B cell (primary cell): Measurements from ENCODE around the gene CRTC1. TPM values are rescaled to one million over a fixed set of nuclear protein-coding genes. Genes with fewer than 3 reads are reported as not detected.
"Not testable (repeated sequence)": the region's sequence is repeated elsewhere in the genome, so short reads cannot be mapped to it uniquely, and the experiment has no call there.

Experiments
- ATAC-seq: fragments of 200-7000 bp; cut with Tn5 transposase; one replicate; pipeline ENCODE4 v1.10.0; 2021; ENCODE audit warnings: low read depth, mild to moderate bottlenecking, moderate number of reproducible peaks, moderate library complexity
- CTCF ChIA-PET: fragments of 350-600 bp; sonication (Branson Sonifier 250); formaldehyde crosslinking; loops from one replicate; lab custom pipeline; 2021; ENCODE audit warnings: antibody characterized with exemption, inconsistent platforms; lab: Charles Lee
- POLR2A ChIA-PET: fragments of 350-600 bp; sonication (Branson Sonifier 250); formaldehyde crosslinking; loops from one replicate; lab custom pipeline; 2021; ENCODE audit warnings: antibody characterized with exemption; lab: Charles Lee
- DNase-seq: peaks from one replicate; pipeline ENCODE4 v3.0.0; 2013
- H2AFZ ChIP-seq: 2 replicates; pipeline ENCODE4 v1.6.1; 2012; ENCODE audit warnings: mild to moderate bottlenecking, low read depth, low read length; ENCODE audit not compliant: insufficient read depth, poor library complexity, severe bottlenecking
- H3K27ac ChIP-seq, 2 donors: 1 replicate in 1 of 2; 2 replicates in 1 of 2; pipeline ENCODE4 v1.5.1; 2012 to 2013; ENCODE audit warnings: low read length in 2 of 2, mild to moderate bottlenecking in 2 of 2, moderate library complexity in 1 of 2
- H3K27me3 ChIP-seq, 4 experiments: fragments of 200-600 bp in 1 of 4; sonication (generic) in 1 of 4; replicated peaks in 1 of 4; 1 replicate in 2 of 4; 2 replicates in 2 of 4; pipeline versions ENCODE4 v1.6.1 to v1.7.0; 2013 to 2016; ENCODE audit warnings: low read length in 3 of 4, mild to moderate bottlenecking in 2 of 4, mixed read lengths in 1 of 4, moderate library complexity in 1 of 4; ENCODE audit not compliant: insufficient read depth in 4 of 4, control insufficient read depth in 3 of 4; ENCODE audit errors: control extremely low read depth in 1 of 4
- H3K36me3 ChIP-seq, 2 experiments: replicated peaks in 1 of 2; 1 replicate in 1 of 2; 2 replicates in 1 of 2; pipeline versions ENCODE4 v1.6.1 to v1.7.1; 2013; ENCODE audit warnings: low read length in 1 of 2; ENCODE audit not compliant: insufficient read depth in 2 of 2, control insufficient read depth in 1 of 2; ENCODE audit errors: control extremely low read depth in 1 of 2, extremely low read depth in 1 of 2
- H3K4me1 ChIP-seq, 2 donors: fragments of 200-600 bp in 1 of 2; sonication (generic) in 1 of 2; 1 replicate in 1 of 2; 2 replicates in 1 of 2; pipeline versions ENCODE4 v1.5.1 to v1.6.1; 2013 to 2017; ENCODE audit warnings: low read length in 2 of 2; ENCODE audit not compliant: control insufficient read depth in 2 of 2, insufficient read depth in 2 of 2
- H3K4me2 ChIP-seq: replicated peaks from 2 replicates; pipeline ENCODE3; 2012; ENCODE audit warnings: mild to moderate bottlenecking, low read depth, low read length; ENCODE audit not compliant: poor library complexity, severe bottlenecking
- H3K4me3 ChIP-seq, 5 experiments: fragments of 200-600 bp in 1 of 5; sonication (generic) in 1 of 5; 1 replicate in 3 of 5; 2 replicates in 2 of 5; pipeline versions ENCODE4 v1.5.1 to v1.7.0; 2011 to 2016; ENCODE audit warnings: low read length in 4 of 5, mild to moderate bottlenecking in 4 of 5, low read depth in 2 of 5, control low read depth in 1 of 5, moderate library complexity in 1 of 5; ENCODE audit not compliant: insufficient read depth in 1 of 5; ENCODE audit errors: control extremely low read depth in 1 of 5, extremely low read depth in 1 of 5
- H3K79me2 ChIP-seq: fragments of 200-600 bp; sonication (generic); one replicate; pipeline ENCODE4 v1.6.0; 2016; ENCODE audit warnings: low read length; ENCODE audit not compliant: control insufficient read depth, insufficient read depth
- H3K9ac ChIP-seq: fragments of 200-600 bp; sonication (generic); 2 replicates; pipeline ENCODE4 v1.6.1; 2017; ENCODE audit warnings: mild to moderate bottlenecking, low read length, moderate library complexity
- H3K9me3 ChIP-seq, 3 donors: one replicate each; pipeline versions ENCODE4 v1.6.1 to v1.7.1; 2013; ENCODE audit warnings: low read length in 2 of 3; ENCODE audit not compliant: control insufficient read depth in 2 of 3, insufficient read depth in 1 of 3; ENCODE audit errors: control extremely low read depth in 1 of 3
- H4K20me1 ChIP-seq: 2 replicates; pipeline ENCODE4 v1.6.0; 2012; ENCODE audit warnings: mild to moderate bottlenecking, low read length; ENCODE audit not compliant: insufficient read depth, control insufficient read depth, poor library complexity, severe bottlenecking
- H3K27ac Mint-ChIP-seq: one replicate; pipeline ENCODE4 v1.8.0; 2021; ENCODE audit warnings: mixed read lengths
- H3K27me3 Mint-ChIP-seq: one replicate; pipeline ENCODE4 v1.8.0; 2021; ENCODE audit warnings: mixed read lengths
- H3K4me1 Mint-ChIP-seq: one replicate; pipeline ENCODE4 v1.8.0; 2021; ENCODE audit warnings: mixed read lengths
- H3K4me3 Mint-ChIP-seq: one replicate; pipeline ENCODE4 v1.8.0; 2021; ENCODE audit warnings: mixed read lengths
- H3K9me3 Mint-ChIP-seq: one replicate; pipeline ENCODE4 v1.8.0; 2022; ENCODE audit warnings: mixed read lengths; ENCODE audit not compliant: insufficient read depth
- CTCF ChIP-seq: fragments of 200-600 bp; IDR thresholded peaks from one replicate; pipeline ENCODE4 v1.8.0; 2022; ENCODE audit warnings: antibody characterized with exemption, mild to moderate bottlenecking
- EZH2 ChIP-seq: IDR thresholded peaks from 2 replicates; pipeline ENCODE4 v1.6.1; 2012; ENCODE audit warnings: borderline replicate concordance, low read depth, mild to moderate bottlenecking, moderate library complexity, low read length; ENCODE audit not compliant: insufficient read depth, poor library complexity, severe bottlenecking
- WGBS: methylation state at CpG from one replicate; pipeline ENCODE4 v1.1.5; 2013; ENCODE audit warnings: missing lambda C conversion rate; ENCODE audit not compliant: insufficient coverage; 5-methylcytosine and 5-hydroxymethylcytosine counted together
- intact Hi-C: fragments of 100-400 bp; cut with micrococcal nuclease; formaldehyde crosslinking; loops from one replicate; pipeline ENCODE4 v1.10.0; 2022
- polyA plus RNA-seq: library from polyadenylated mRNA; depleted of rRNA; stranded (reverse); fragments of >200 nt; gene quantifications from 2 replicates; pipeline ENCODE4 v1.2.3, GENCODE V29; 2012
- total RNA-seq, 2 donors: library from RNA; stranded (reverse); fragments of 120-200 nt in 1 of 2; gene quantifications; 1 replicate in 1 of 2; 2 replicates in 1 of 2; pipeline versions ENCODE4 v1.2.3 to v1.2.4, GENCODE V29; 2013 to 2022

CRTC1 gene
- total and polyA plus RNA-seq, 2 donors (not counting 1 experiment from before 2014, with no cell fraction given): 15.9 to 30.1 TPM

DNA sequence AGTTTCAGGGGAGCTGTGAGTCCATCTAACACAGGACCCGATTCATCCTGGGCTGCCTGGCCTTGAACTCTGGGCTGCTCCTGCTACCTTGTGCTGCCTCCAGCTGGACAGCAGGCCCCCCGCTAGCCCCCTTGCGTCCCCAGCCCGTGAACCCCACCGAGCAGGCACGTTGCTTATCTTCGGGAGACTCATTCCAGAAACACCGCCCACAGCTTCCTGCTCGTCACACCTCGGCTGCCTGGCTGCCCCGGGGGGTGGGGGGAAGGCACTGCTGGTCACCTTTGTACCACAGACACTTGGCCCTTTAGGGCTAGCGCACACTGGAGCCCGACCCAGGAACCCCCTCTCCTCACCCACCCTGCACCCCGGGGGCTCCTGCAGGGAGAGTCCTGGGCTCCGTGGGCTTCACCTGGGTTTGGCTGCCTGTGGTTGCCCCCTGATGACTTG, 48.1 kb downstream of the CRTC1 start:
- Histone ChIP-seq H3K4me2 (no peak overlapping the region), H3K27ac (no peak overlapping the region), H3K36me3 (peaks cover 0 to 5% of the 10 kb centered on the region in 2 experiments), H4K20me1 (peaks cover 71% of the 10 kb centered on the region), H2AFZ (no peak overlapping the region), H3K4me1 (no peaks in the 10 kb centered on the region), H3K9ac (no peak overlapping the region), H3K27me3 (no peaks in the 10 kb centered on the region), H3K79me2 (peaks cover 55% of the 10 kb centered on the region), H3K4me3 (no peak overlapping the region), H3K9me3 (no peaks in the 10 kb centered on the region)
- no peaks in the 10 kb centered on the region for H3K9me3 Mint-ChIP-seq
- peaks cover 4% of the 10 kb centered on the region for H3K4me1 Mint-ChIP-seq
- ChIA-PET CTCF (no interaction called here), POLR2A (interaction anchor here (0.8 kb wide), 1 partner anchor 278 kb away, joined by 3 read pairs; no protein-coding TSS in a partner anchor)
- WGBS: 60% methylated on average over 14 of the region's 15 CpGs
- no peak overlapping the region for H3K27ac Mint-ChIP-seq
- H3K4me3 Mint-ChIP-seq: no peak overlapping the region
- ATAC-seq (no peak), DNase-seq (no peak)
- TF ChIP-seq CTCF (no peak), EZH2 (no peak)
- H3K27me3 Mint-ChIP-seq: no peaks in the 10 kb centered on the region
- intact Hi-C loops: no loop called here

- H3K4me1 Mint-ChIP-seq: peaks cover 4% of the 10 kb centered on the region
- Histone ChIP-seq H4K20me1 (peaks cover 78% of the 10 kb centered on the region), H3K9me3 (no peaks in the 10 kb centered on the region), H3K4me3 (no peak overlapping the region), H3K27ac (no peak overlapping the region), H3K27me3 (no peaks in the 10 kb centered on the region), H3K4me2 (no peak overlapping the region), H3K4me1 (no peaks in the 10 kb centered on the region), H3K36me3 (peaks cover 0 to 5% of the 10 kb centered on the region in 2 experiments), H2AFZ (no peak overlapping the region), H3K79me2 (peaks cover 51% of the 10 kb centered on the region), H3K9ac (no peak overlapping the region)
- ChIA-PET POLR2A (interaction anchor here (0.7 kb wide), 1 partner anchor 109 kb away, joined by 3 read pairs; no protein-coding TSS in a partner anchor), CTCF (no interaction called here)
- H3K4me3 Mint-ChIP-seq: no peak overlapping the region
- H3K27me3 Mint-ChIP-seq: no peaks in the 10 kb centered on the region
- TF ChIP-seq EZH2: no peak
- no peak for TF ChIP-seq CTCF
- no peak for DNase-seq
- no peaks in the 10 kb centered on the region for H3K9me3 Mint-ChIP-seq
- H3K27ac Mint-ChIP-seq: no peak overlapping the region
- WGBS: 29% methylated on average over 11 of the region's 11 CpGs
- no peak for ATAC-seq
- intact Hi-C loops: no loop called here
These were observed 49.7 kb downstream of the CRTC1 start for GRCh38 chr19:18733196-18733647.

DNA sequence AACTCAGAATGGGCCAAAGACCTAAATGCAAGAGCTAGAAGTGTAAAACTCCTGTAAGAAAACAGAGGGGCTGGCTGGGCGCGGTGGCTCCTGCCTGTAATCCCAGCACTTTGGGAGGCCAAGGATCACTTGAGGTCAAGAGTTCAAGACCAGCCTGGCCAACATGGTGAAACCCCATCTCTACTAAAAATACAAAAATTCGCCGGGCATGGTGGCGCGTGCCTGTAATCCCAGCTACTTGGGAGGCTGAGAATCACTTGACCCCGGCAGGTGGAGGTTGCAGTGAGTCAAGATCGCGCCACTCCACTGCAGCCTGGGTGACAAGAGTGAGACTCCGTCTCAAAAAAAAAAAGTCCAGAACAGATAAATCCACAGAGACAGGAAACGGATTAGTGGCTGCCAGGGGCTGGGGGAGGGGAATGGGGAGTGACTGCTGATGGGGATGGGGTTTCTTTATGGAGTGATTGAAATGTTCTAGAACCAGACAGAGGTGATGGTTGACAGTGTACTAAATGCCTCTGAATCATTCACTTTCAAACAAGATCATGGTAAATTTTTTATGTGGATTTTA, 50.4 kb downstream of the CRTC1 start:
- ATAC-seq, H3K27ac Mint-ChIP-seq, CTCF ChIA-PET, intact Hi-C loops, H3K27me3 ChIP-seq, H3K27ac ChIP-seq, H3K4me1 Mint-ChIP-seq, H2AFZ ChIP-seq, H3K4me1 ChIP-seq, DNase-seq, H3K4me3 Mint-ChIP-seq, H3K4me3 ChIP-seq, H3K9me3 ChIP-seq, H3K9ac ChIP-seq, H3K9me3 Mint-ChIP-seq, H3K27me3 Mint-ChIP-seq, H3K36me3 ChIP-seq, H3K4me2 ChIP-seq: not testable (repeated sequence)
- H3K79me2 ChIP-seq: peaks cover 47% of the 10 kb centered on the region
- 97% methylated on average over 7 of the region's 11 CpGs for WGBS
- POLR2A ChIA-PET: interaction anchor here (0.7 kb wide), 1 partner anchor 110 kb away, joined by 3 read pairs; no protein-coding TSS in a partner anchor
- peaks cover 77% of the 10 kb centered on the region for H4K20me1 ChIP-seq
